Cardiac muscle cell (in vitro differentiated cells and primary cell): ENCODE results near the gene MRPL20. TPM values are rescaled to one million over a fixed set of nuclear protein-coding genes. Genes with fewer than 3 reads are reported as not detected.
A peak's percentile ranks its signal among the peaks of the same experiment; 100 is the strongest.

Experiments used
- DNase-seq, 2 donors: peaks; one replicate each; pipeline versions ENCODE4 v3.0.0 to v3.0.0-alpha.2; 2010 to 2017; ENCODE audit warnings: low read depth in 1 of 2, low spot score in 1 of 2
- H3K27ac ChIP-seq: fragments of 200-600 bp; sonication (generic); 2 replicates; pipeline ENCODE4 v1.5.1; 2016
- H3K27me3 ChIP-seq: fragments of 200-600 bp; sonication (generic); 2 replicates; pipeline ENCODE4 v1.6.0; 2016; ENCODE audit warnings: control low read depth
- H3K36me3 ChIP-seq: fragments of 200-600 bp; sonication (generic); 2 replicates; pipeline ENCODE4 v1.5.1; 2016; ENCODE audit warnings: control low read depth
- H3K4me1 ChIP-seq: fragments of 200-600 bp; sonication (generic); 2 replicates; pipeline ENCODE4 v1.8.1; 2017; ENCODE audit warnings: low read depth, mild to moderate bottlenecking, mixed run types
- H3K4me3 ChIP-seq: fragments of 200-600 bp; sonication (generic); 2 replicates; pipeline ENCODE4 v1.5.1; 2016; ENCODE audit warnings: mild to moderate bottlenecking
- H3K9me3 ChIP-seq: fragments of 200-600 bp; sonication (generic); 2 replicates; pipeline ENCODE4 v1.5.1; 2017; ENCODE audit warnings: low read depth, mild to moderate bottlenecking, control low read depth
- polyA plus RNA-seq: library from polyadenylated mRNA; unstranded; fragments of >200 nt; fragmentation: Nextera tagmentation; extraction: Ambion mirVana; gene quantifications from 2 replicates; pipeline ENCODE4 v1.2.1, GENCODE V29; 2016
- total RNA-seq: library from RNA; depleted of rRNA; stranded (reverse); fragments of >200 nt; gene quantifications from 2 replicates; pipeline ENCODE4 v1.2.3, GENCODE V29; 2016
- TF ChIP-seq, protein P1 (sequence below): IDR thresholded peaks from 2 replicates; pipeline ENCODE4 v1.5.1; 2012; ENCODE audit warnings: low read depth, mild to moderate bottlenecking, low read length

MRPL20 gene
- total and polyA plus RNA-seq, 2 experiments from 2014 or later = 97.6 to 255 TPM

DNA sequence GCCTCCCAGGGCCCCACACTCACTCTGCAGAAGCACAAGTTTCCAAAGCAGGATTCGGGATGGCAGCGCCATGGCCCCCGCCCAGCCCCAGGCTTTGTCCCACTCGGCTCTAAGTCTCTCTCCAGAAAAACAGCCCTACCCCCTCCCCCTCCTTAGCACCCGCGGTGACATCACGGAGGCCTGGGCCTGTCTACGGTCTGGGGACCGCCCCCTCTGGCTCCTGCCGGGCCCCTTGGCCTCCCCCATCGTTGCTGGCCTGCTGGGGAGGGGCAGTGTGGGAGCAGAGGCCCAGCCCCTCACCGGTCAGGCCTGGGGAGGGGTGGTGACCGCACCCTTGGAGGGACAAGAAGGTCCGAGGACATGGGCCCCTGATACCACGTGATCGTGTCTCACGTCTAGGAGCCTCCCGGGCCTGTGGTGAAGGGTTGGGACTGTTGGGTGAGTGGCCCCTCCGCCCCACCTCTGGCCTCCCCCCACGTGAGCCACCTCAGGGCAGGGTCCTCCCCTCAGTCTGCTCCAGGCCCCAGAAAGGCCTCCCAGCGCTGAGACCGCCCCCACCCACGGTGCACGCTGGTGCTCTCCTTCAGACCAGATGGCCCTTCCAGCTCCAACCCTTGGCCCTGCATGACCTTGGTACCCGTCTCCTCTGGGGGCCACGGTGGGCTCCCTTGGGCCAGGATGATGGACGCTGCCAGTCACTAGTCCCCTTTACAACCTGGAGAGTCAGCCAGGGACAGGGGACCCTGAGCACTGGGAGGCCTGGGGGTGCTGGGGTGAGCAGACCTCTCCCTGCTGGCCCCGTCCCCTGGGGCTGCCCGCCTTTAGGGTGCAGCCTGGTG lies 48.4 kb downstream of the MRPL20 start, which contains the start of gene MXRA8:
TSS of gene MXRA8 (minus strand) at position 123 of the 839 bp plus-strand sequence. CDS start at position 72, 51 bp downstream.
- H3K27ac ChIP-seq = peak within 1 kb of the TSS; percentile 92
- TF ChIP-seq, protein P1, sequence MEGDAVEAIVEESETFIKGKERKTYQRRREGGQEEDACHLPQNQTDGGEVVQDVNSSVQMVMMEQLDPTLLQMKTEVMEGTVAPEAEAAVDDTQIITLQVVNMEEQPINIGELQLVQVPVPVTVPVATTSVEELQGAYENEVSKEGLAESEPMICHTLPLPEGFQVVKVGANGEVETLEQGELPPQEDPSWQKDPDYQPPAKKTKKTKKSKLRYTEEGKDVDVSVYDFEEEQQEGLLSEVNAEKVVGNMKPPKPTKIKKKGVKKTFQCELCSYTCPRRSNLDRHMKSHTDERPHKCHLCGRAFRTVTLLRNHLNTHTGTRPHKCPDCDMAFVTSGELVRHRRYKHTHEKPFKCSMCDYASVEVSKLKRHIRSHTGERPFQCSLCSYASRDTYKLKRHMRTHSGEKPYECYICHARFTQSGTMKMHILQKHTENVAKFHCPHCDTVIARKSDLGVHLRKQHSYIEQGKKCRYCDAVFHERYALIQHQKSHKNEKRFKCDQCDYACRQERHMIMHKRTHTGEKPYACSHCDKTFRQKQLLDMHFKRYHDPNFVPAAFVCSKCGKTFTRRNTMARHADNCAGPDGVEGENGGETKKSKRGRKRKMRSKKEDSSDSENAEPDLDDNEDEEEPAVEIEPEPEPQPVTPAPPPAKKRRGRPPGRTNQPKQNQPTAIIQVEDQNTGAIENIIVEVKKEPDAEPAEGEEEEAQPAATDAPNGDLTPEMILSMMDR = no peak

DNA sequence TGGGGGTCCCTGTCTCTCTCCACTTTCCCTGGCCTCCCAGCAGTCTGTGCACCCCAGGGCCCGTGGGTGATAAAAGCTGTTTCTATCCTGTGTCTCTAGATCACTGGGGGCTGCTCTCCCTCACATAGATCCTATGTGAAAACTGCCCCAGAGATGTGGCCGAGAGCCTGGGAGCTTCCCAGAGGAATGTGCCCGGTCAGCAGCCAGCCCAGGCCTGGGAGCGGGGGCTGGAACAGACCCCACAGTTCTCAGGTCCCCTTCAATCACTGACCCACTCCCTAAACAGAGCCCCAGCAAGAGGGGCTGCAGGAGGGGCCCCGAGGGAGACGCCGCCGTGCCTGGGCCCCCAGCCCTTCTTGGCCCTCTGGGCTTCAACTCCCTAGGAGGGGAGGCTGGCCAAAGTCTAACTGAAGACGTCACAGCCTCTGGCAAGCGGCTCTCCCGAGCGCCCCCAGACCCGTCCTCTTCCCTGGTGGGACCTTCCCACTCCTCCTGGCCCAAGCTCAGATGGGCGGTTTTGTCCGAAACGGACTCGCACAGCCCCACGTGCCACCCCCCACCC lies 49.1 kb downstream of the MRPL20 start:
- H3K4me1 ChIP-seq = peaks cover 39% of the 10 kb centered on the region
- peak overlapping the region; percentile 92 for H3K27ac ChIP-seq
- DNase-seq = peak in 1 of 2 donors; percentile 38
- peaks cover 12% of the 10 kb centered on the region for H3K27me3 ChIP-seq
- H3K4me3 ChIP-seq = peak overlapping the region; percentile 10
- no peaks in the 10 kb centered on the region for H3K36me3 ChIP-seq
- TF ChIP-seq, protein P1 = no peak
- H3K9me3 ChIP-seq = no peaks in the 10 kb centered on the region

More for the DNA sequence above, 48.4 kb downstream of the MRPL20 start, which contains the start of gene MXRA8:
- DNase-seq = peak; percentile 62 to 91
- H3K9me3 ChIP-seq = no peaks in the 10 kb centered on the region
- peaks cover 39% of the 10 kb centered on the region for H3K4me1 ChIP-seq
- H3K36me3 ChIP-seq = no peaks in the 10 kb centered on the region
- H3K27me3 ChIP-seq = peaks cover 12% of the 10 kb centered on the region
- H3K4me3 ChIP-seq = peak within 1 kb of the TSS; percentile 10

DNA sequence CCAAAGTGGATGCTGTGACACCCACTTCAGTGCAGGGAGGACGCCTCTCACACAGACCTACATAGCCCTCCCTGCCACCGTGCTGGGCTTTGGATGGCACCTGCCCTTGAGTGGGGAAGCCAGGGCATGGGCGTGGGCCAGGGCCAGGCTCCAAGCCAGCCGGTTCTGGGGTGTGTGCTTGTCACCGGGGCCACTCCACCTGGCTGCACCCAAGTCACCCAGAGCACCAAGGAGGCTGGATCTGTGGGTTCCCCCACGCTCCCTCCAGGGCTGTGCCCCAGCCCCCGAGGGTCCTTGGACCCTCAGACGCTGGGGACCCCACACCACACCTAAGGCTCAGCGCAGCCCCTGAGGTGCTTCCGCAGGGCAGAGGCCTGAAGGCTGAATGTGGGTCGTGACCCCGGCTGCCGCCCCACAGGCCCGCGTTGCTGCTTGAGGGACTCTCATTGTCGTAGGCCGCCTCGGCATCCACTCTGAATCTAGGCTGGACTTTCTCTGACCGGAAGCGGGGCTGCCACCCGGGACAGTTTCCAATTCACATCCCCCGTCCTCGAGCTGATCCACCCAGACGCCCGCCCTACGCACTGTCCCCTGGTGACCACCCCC lies 50.2 kb downstream of the MRPL20 start:
- H3K27me3 ChIP-seq = peaks cover 12% of the 10 kb centered on the region
- H3K36me3 ChIP-seq = no peaks in the 10 kb centered on the region
- no peak for DNase-seq
- TF ChIP-seq, protein P1 = no peak
- H3K4me1 ChIP-seq = peaks cover 39% of the 10 kb centered on the region
- H3K9me3 ChIP-seq = no peaks in the 10 kb centered on the region
- peak overlapping the region; percentile 92 for H3K27ac ChIP-seq
- H3K4me3 ChIP-seq = no peak overlapping the region

DNA sequence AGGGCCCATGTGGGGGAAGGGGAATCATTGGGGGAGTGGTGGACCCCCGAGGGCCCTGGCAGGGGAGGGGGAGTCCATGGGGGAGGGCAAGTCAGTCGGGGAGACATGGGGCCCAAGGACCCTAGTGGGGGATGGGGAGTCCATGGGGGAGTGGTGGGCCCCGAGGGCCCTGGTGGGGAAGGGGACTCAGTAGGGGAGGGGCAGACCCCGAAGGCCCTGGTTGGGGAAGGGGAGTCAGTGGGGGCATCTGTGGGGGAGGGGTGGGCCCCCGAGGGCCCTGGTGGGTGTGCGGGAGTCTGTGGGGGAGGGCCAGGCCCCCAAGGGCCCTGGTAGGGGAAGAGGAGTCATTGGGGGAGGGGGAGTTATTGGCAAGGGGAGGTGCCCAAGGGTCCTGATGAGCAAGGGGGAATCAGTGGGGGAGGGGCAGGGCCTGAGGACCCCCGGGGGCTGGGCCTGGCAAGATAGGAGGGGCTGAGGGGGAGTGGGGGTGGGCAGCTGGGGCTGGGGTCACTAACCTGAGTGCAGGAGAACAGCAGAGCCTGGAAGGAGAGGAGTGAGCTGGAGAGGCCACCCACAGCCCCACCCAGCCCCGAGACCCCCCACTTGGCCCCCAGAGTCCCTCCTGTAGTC lies 50.8 kb downstream of the MRPL20 start:
- Histone ChIP-seq H3K4me3 (no peak overlapping the region), H3K4me1 (peaks cover 40% of the 10 kb centered on the region)
- DNase-seq = no peak

DNA sequence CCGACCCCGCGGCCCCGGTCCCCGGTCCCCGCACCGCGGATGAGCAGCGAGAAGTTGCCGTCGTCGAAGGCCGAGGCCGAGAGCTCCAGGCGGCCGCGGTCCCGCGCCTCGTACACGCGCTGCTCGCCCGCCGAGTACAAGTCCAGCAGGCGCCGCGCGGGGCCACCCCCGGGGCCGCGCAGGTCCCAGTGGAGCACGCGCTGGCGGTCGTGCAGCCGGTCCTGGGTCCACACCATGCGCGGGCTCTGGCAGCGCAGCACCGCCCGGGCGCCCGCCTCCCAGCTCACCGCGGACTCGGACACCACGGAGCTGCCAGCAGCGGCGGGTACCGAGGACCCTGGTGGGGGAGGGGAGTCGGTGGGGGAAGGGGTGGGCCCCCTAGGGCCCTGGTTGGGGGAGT lies 51.7 kb downstream of the MRPL20 start:
- Histone ChIP-seq H3K4me3 (peak overlapping the region; percentile 7), H3K27ac (no peak overlapping the region), H3K9me3 (no peaks in the 10 kb centered on the region), H3K4me1 (peaks cover 34% of the 10 kb centered on the region), H3K27me3 (peaks cover 12% of the 10 kb centered on the region), H3K36me3 (no peaks in the 10 kb centered on the region)
- DNase-seq = peak; percentile 28 to 50
- TF ChIP-seq, protein P1 = no peak

More for the DNA sequence above, 50.8 kb downstream of the MRPL20 start:
- Histone ChIP-seq H3K9me3 (no peaks in the 10 kb centered on the region), H3K27ac (no peak overlapping the region), H3K27me3 (peaks cover 12% of the 10 kb centered on the region), H3K36me3 (no peaks in the 10 kb centered on the region)
- TF ChIP-seq, protein P1 = no peak
